ENCODE data around the gene RAPGEF1.

DNA sequence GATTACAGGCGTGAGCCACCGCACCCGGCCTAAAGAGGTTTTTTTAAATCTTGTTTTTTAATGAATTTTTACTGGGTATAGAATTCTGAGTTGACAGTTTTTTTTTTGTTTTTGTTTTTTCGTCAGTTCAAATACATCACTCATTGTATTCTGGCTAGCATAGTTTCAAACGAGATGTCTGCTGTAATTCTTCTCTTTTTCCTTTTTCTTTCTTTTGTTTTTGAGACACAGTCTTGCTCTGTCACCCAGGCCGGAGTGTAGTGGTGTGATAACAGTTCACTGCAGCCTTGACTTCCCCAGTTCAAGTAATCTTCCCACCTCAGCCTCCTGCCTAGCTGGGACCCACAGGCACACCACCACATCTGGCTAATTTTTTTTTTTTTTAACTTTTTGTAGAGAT, 196.7 kb downstream of the RAPGEF1 start:
- TF ChIP-seq YY1 (IDR thresholded peaks at IDR 0.05; ENCODE audit: insufficient read depth, insufficient read length) = no peak
- TF ChIP-seq ZNF274 (IDR thresholded peaks at IDR 0.05; ENCODE audit: low read depth, low read length) = no peak

All from NT2/D1 (cell line).